ENCODE measurements around the gene PPP6C.

Gene PPP6C

DNA sequence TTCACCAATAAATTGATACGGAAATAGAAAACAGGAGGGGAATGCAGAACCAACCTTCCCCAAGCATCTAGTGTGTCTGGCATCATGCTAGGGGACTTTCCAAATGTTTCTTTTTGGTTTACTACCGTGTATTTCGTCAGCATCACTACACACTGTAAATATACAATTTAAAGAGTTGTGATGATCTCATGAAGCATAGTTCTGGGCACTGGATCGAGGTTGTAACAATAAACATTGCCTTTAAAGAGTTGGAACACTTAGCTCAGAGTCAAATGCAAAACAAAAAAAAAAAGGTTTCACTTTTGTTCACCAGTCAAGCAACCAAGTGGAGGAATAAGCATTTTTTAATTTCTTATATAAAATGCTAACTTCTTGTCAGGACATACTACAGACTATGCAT, 43.4 kb downstream of the PPP6C start:
- Histone ChIP-seq H3K79me2 (ENCODE audit: low read length) (peaks cover 9% of the 10 kb centered on the region; the same call in 1 of the 2 replicates), H3K27ac (ENCODE audit: low read length) (peak overlapping the region; percentile 33; the same call in 1 of the 2 replicates), H3K27me3 (replicated peaks; ENCODE audit: insufficient read depth, low read length) (no peaks in the 10 kb centered on the region), H2AFZ (ENCODE audit: low read length) (no peak overlapping the region), H3F3A (ENCODE audit: insufficient read depth, low read length) (peaks cover 12% of the 10 kb centered on the region), H3K4me2 (ENCODE audit: low read depth, low read length) (peak overlapping the region; percentile 31), H3K9me2 (replicated peaks; ENCODE audit: insufficient read depth, low read length) (no peaks in the 10 kb centered on the region), H3K4me3 (ENCODE audit: low read length) (peak overlapping the region; percentile 14; the same call in 1 of the 2 replicates), H3K9me3 (replicated peaks; ENCODE audit: insufficient read depth, low read length) (no peaks in the 10 kb centered on the region), H3K4me1 (ENCODE audit: low read length) (peaks cover 35% of the 10 kb centered on the region), H3K36me3 (replicated peaks; ENCODE audit: insufficient read depth, low read length) (no peaks in the 10 kb centered on the region), H4K20me1 (ENCODE audit: insufficient read depth, low read length) (no peaks in the 10 kb centered on the region), H3K9ac (ENCODE audit: low read length) (peak overlapping the region; percentile 22; the same call in 1 of the 2 replicates)
- no peak for TF ChIP-seq EZH2phosphoT487 (IDR thresholded peaks at IDR 0.05; ENCODE audit: low read length)
- TF ChIP-seq, protein P1, sequence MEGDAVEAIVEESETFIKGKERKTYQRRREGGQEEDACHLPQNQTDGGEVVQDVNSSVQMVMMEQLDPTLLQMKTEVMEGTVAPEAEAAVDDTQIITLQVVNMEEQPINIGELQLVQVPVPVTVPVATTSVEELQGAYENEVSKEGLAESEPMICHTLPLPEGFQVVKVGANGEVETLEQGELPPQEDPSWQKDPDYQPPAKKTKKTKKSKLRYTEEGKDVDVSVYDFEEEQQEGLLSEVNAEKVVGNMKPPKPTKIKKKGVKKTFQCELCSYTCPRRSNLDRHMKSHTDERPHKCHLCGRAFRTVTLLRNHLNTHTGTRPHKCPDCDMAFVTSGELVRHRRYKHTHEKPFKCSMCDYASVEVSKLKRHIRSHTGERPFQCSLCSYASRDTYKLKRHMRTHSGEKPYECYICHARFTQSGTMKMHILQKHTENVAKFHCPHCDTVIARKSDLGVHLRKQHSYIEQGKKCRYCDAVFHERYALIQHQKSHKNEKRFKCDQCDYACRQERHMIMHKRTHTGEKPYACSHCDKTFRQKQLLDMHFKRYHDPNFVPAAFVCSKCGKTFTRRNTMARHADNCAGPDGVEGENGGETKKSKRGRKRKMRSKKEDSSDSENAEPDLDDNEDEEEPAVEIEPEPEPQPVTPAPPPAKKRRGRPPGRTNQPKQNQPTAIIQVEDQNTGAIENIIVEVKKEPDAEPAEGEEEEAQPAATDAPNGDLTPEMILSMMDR (IDR thresholded peaks at IDR 0.05; ENCODE audit: low read length), result no peak
- TF ChIP-seq EZH2 (optimal IDR thresholded peaks at IDR 0.05; ENCODE audit: low read depth, low read length), result no peak
- peak; percentile 36 for DNase-seq

DNA sequence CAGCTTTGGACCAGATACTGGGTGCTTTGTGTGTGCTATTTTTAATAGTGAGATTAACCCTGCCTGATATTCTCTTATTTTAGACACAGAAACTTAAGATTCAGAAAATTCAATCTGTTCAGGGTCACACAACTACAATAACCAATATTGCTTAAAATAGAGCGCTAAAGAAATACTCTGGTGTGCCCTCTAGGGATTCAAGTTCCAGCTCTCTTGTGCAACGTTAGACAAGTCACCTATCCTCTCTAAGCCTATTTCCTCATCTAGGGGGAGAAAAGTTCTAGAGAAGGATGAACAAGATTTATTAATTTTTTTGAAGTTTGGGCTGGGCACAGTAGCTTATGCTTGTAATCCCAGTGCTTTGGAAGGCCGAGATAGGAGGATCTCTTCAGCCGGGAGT, 44.2 kb downstream of the PPP6C start:
- Histone ChIP-seq H3K27me3 (replicated peaks; ENCODE audit: insufficient read depth, low read length) (no peaks in the 10 kb centered on the region), H3K9ac (ENCODE audit: low read length) (no peak overlapping the region), H3K36me3 (replicated peaks; ENCODE audit: insufficient read depth, low read length) (no peaks in the 10 kb centered on the region), H3K79me2 (ENCODE audit: low read length) (peaks cover 12% of the 10 kb centered on the region; the same call in 1 of the 2 replicates), H3F3A (ENCODE audit: insufficient read depth, low read length) (peaks cover 12% of the 10 kb centered on the region), H3K9me2 (replicated peaks; ENCODE audit: insufficient read depth, low read length) (no peaks in the 10 kb centered on the region), H3K4me2 (ENCODE audit: low read depth, low read length) (no peak overlapping the region), H4K20me1 (ENCODE audit: insufficient read depth, low read length) (no peaks in the 10 kb centered on the region), H3K4me1 (ENCODE audit: low read length) (peaks cover 35% of the 10 kb centered on the region), H2AFZ (ENCODE audit: low read length) (no peak overlapping the region), H3K4me3 (ENCODE audit: low read length) (no peak overlapping the region), H3K27ac (ENCODE audit: low read length) (no peak overlapping the region), H3K9me3 (replicated peaks; ENCODE audit: insufficient read depth, low read length) (no peaks in the 10 kb centered on the region)
- no peak for DNase-seq
- no peak for TF ChIP-seq EZH2phosphoT487 (IDR thresholded peaks at IDR 0.05; ENCODE audit: low read length)
- TF ChIP-seq, protein P1 (IDR thresholded peaks at IDR 0.05; ENCODE audit: low read length), result no peak
- no peak for TF ChIP-seq EZH2 (optimal IDR thresholded peaks at IDR 0.05; ENCODE audit: low read depth, low read length)

DNA sequence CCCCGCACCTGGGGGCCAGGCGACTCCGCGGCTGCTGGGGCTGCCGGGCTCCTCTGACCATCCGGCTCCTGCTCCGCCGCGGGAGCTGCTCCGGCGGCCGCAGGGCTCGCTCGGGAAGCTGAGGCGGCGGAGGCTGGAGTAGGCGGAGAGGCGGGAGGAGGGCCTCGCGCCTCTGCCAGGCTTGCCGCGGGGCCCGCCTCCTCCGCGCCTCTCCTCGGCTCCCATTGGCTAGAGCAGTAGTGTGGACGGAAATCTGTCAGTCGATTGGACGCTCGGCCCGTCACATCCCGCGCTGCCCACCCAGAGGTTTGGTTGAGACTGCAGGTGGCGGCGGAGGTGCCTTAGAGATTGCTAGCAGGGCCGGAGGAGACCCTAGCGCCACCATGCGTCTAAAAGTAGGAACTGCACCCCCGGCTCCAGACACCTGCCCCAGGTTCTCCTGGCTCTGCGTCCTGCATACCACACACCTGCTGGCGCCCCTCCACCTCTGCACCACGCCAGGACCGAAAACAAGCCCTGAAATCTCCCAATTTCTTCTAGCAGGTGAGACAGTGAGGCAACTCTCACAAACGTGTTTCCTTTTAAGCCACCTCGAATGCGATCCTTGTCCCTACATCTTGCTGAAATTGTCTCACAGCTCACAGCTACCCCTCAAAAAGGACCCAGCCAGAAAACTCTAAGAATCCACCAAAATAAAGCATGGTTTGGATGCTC, 46.1 kb downstream of the PPP6C start, which contains the start of gene SCAI:
Gene SCAI (minus strand): TSS at position 152 of the 714 bp plus-strand sequence. CDS start 91 bp downstream, at position 61.
- peak within 1 kb of the TSS; percentile 62 for H3K4me3 ChIP-seq (ENCODE audit: low read length)
- peaks cover 12% of the 10 kb centered on the region for H3F3A ChIP-seq (ENCODE audit: insufficient read depth, low read length)
- H3K4me2 ChIP-seq (ENCODE audit: low read depth, low read length), result peak within 1 kb of the TSS; percentile 55
- no peaks in the 10 kb centered on the region for H3K9me2 ChIP-seq (replicated peaks; ENCODE audit: insufficient read depth, low read length)
- peaks cover 21% of the 10 kb centered on the region for H3K79me2 ChIP-seq (ENCODE audit: low read length)
- H3K9me3 ChIP-seq (replicated peaks; ENCODE audit: insufficient read depth, low read length), result no peaks in the 10 kb centered on the region
- H3K27ac ChIP-seq (ENCODE audit: low read length), result peak within 1 kb of the TSS; percentile 68
- no peaks in the 10 kb centered on the region for H4K20me1 ChIP-seq (ENCODE audit: insufficient read depth, low read length)
- no peaks in the 10 kb centered on the region for H3K27me3 ChIP-seq (replicated peaks; ENCODE audit: insufficient read depth, low read length)
- H3K36me3 ChIP-seq (replicated peaks; ENCODE audit: insufficient read depth, low read length), result no peaks in the 10 kb centered on the region
- H2AFZ ChIP-seq (ENCODE audit: low read length), result peak within 1 kb of the TSS; percentile 36; the same call in 1 of the 2 replicates
- peak; percentile 99 for DNase-seq
- peak within 1 kb of the TSS; percentile 26; the same call in 1 of the 2 replicates for H3K9ac ChIP-seq (ENCODE audit: low read length)
- TF ChIP-seq EZH2 (optimal IDR thresholded peaks at IDR 0.05; ENCODE audit: low read depth, low read length), result no peak
- TF ChIP-seq, protein P1 (IDR thresholded peaks at IDR 0.05; ENCODE audit: low read length), result peak; percentile 97
- TF ChIP-seq EZH2phosphoT487 (IDR thresholded peaks at IDR 0.05; ENCODE audit: low read length), result no peak
- peaks cover 35% of the 10 kb centered on the region for H3K4me1 ChIP-seq (ENCODE audit: low read length)

Measured in MM.1S (cell line).